HepG2 (cell line): ENCODE data around the gene S100Z. TPM values are rescaled to one million over a fixed set of nuclear protein-coding genes. Genes with fewer than 3 reads are reported as not detected.

Experiments used
- ATAC-seq: fragments of 200-7000 bp; cut with Tn5 transposase; 3 replicates; pipeline ENCODE4 v1.9.1; 2020; ENCODE audit warnings: mild to moderate bottlenecking, moderate library complexity
- BruUV-seq: library from RNA; stranded (reverse); fragments of 400-500 nt; replicated peaks from 2 replicates; lab custom pipeline; 2021; lab: Mats Ljungman, UMichigan
- CTCF ChIA-PET: fragments of 300-600 bp; formaldehyde crosslinking; extraction: SDS; loops from one replicate; lab custom pipeline; 2021; ENCODE audit warnings: low total read pairs, inconsistent platforms, low intra/inter-chr PET ratio; lab: Yijun Ruan, JAX
- POLR2A ChIA-PET: fragments of 350-600 bp; sonication (Branson Sonifier 250); formaldehyde crosslinking; loops from one replicate; lab custom pipeline; 2020; ENCODE audit warnings: antibody characterized with exemption, inconsistent platforms; lab: Yijun Ruan, JAX
- DNase-seq: peaks from one replicate; pipeline ENCODE4 v3.0.0-alpha.2; 2015; ENCODE audit warnings: low spot score
- FAIRE-seq: peaks from 3 replicates; lab custom pipeline; 2011; peaks lifted over from hg19 to GRCh38; lab: Jason Lieb, UNC
- H2AFZ ChIP-seq: one replicate; pipeline ENCODE4 v1.6.1; 2011; ENCODE audit warnings: low read length, inconsistent platforms
- H3K27ac ChIP-seq: fragments of 300-600 bp; 3 replicates; pipeline ENCODE4 v1.8.0; 2011; ENCODE audit warnings: mixed run types, mild to moderate bottlenecking, mixed read lengths, low read length, inconsistent platforms; ENCODE audit not compliant: insufficient read depth; ENCODE audit errors: extremely low read length
- H3K27me3 ChIP-seq, 2 experiments: fragments of 200-600 bp in 1 of 2; 2 replicates in 1 of 2; 3 replicates in 1 of 2; pipeline versions ENCODE4 v1.6.0 to v1.8.0; 2011; ENCODE audit warnings: low read length in 2 of 2, mild to moderate bottlenecking in 2 of 2, moderate library complexity in 2 of 2, inconsistent platforms in 1 of 2; ENCODE audit not compliant: insufficient read depth in 2 of 2, control insufficient read depth in 1 of 2
- H3K36me3 ChIP-seq, 2 experiments: fragments of 200-600 bp in 1 of 2; replicated peaks in 1 of 2; 2 replicates in 1 of 2; 3 replicates in 1 of 2; pipeline versions ENCODE4 v1.5.1 to v1.8.0; 2011; ENCODE audit warnings: low read length in 2 of 2, inconsistent platforms in 1 of 2; ENCODE audit not compliant: insufficient read depth in 2 of 2, control insufficient read depth in 1 of 2
- H3K4me1 ChIP-seq: 2 replicates; pipeline ENCODE4 v1.5.1; 2012; ENCODE audit warnings: low read length, inconsistent platforms; ENCODE audit not compliant: insufficient read depth
- H3K4me2 ChIP-seq: 2 replicates; pipeline ENCODE4 v1.6.0; 2011; ENCODE audit warnings: low read depth, low read length, inconsistent platforms
- H3K4me3 ChIP-seq, 3 experiments: fragments of 200-600 bp in 1 of 3; sonication (generic), shearing (Covaris generic) in 1 of 3; replicated peaks in 1 of 3; 2 replicates each; pipeline ENCODE4 v1.5.1; 2011 to 2016; ENCODE audit warnings: low read length in 3 of 3, inconsistent platforms in 2 of 3, low read depth in 2 of 3, mild to moderate bottlenecking in 2 of 3, control low read depth in 1 of 3, mixed read lengths in 1 of 3; ENCODE audit not compliant: insufficient read depth in 1 of 3
- H3K79me2 ChIP-seq: one replicate; pipeline ENCODE4 v1.6.1; 2011; ENCODE audit warnings: low read length, inconsistent platforms; ENCODE audit not compliant: insufficient read depth
- H3K9ac ChIP-seq: 2 replicates; pipeline ENCODE4 v1.6.0; 2011; ENCODE audit warnings: mild to moderate bottlenecking, low read depth, low read length, inconsistent platforms; ENCODE audit not compliant: insufficient read depth
- H3K9me3 ChIP-seq: 2 replicates; pipeline ENCODE4 v1.5.1; 2012; ENCODE audit warnings: mild to moderate bottlenecking, low read length
- H4K20me1 ChIP-seq: 2 replicates; pipeline ENCODE4 v1.6.0; 2011; ENCODE audit warnings: inconsistent platforms, mild to moderate bottlenecking, low read length, moderate library complexity; ENCODE audit not compliant: insufficient read depth
- ARNTL ChIP-seq: sonication (generic); formaldehyde crosslinking; IDR thresholded peaks from 2 replicates; pipeline ENCODE4 v1.4.0; 2020; ENCODE audit warnings: mild to moderate bottlenecking, missing genetic modification reagents
- GABPB1 ChIP-seq: IDR thresholded peaks from 2 replicates; pipeline ENCODE4 v1.6.1; 2016; ENCODE audit warnings: mild to moderate bottlenecking, missing genetic modification reagents, moderate library complexity, missing compliant biosample characterization
- HNRNPUL1 ChIP-seq: fragments of 200-400 bp; formaldehyde crosslinking; IDR thresholded peaks from 2 replicates; pipeline ENCODE4 v1.6.1; 2017; ENCODE audit warnings: low read depth, mild to moderate bottlenecking, low read length, moderate library complexity
- KDM5B ChIP-seq: sonication (generic); formaldehyde crosslinking; IDR thresholded peaks from 2 replicates; pipeline ENCODE4 v1.4.0; 2020; ENCODE audit warnings: missing genetic modification reagents, mild to moderate bottlenecking, borderline replicate concordance
- KMT2A ChIP-seq: sonication (generic); formaldehyde crosslinking; IDR thresholded peaks from 2 replicates; pipeline ENCODE4 v1.4.0; 2020; ENCODE audit warnings: missing genetic modification reagents
- MIXL1 ChIP-seq: IDR thresholded peaks from 2 replicates; pipeline ENCODE4 v1.6.1; 2016
- TAF15 ChIP-seq: fragments of 200-400 bp; formaldehyde crosslinking; IDR thresholded peaks from one replicate; pipeline ENCODE4 v1.6.1; 2018; ENCODE audit warnings: mild to moderate bottlenecking, low read depth, low read length; ENCODE audit not compliant: poor library complexity, severe bottlenecking
- ZNF10 ChIP-seq: sonication (generic); formaldehyde crosslinking; IDR thresholded peaks from 2 replicates; pipeline ENCODE4 v1.4.0; 2020; ENCODE audit warnings: mild to moderate bottlenecking, low read depth, missing genetic modification reagents, borderline replicate concordance
- ZNF12 ChIP-seq: sonication (generic); formaldehyde crosslinking; IDR thresholded peaks from 2 replicates; pipeline ENCODE4 v1.5.0; 2020; ENCODE audit warnings: missing genetic modification reagents
- WGBS: methylation state at CpG from one replicate; pipeline ENCODE4 v1.1.6; 2017; ENCODE audit warnings: low lambda C conversion rate; 5-methylcytosine and 5-hydroxymethylcytosine counted together
- in situ Hi-C: cut with HindIII; loops from 2 replicates; pipeline ENCODE4 v1.10.0; 2017; ENCODE audit warnings: low pct_unique_long_range_greater_than_20kb; ENCODE audit not compliant: extremely low pct_ligation_motif_present
- intact Hi-C: fragments of 100-400 bp; cut with micrococcal nuclease; formaldehyde crosslinking; loops from one replicate; pipeline ENCODE4 v1.10.0; 2022; ENCODE audit not compliant: unreplicated experiment
- polyA plus RNA-seq, 8 experiments: library from polyadenylated mRNA; depleted of rRNA in 3 of 8; stranded (reverse) in 7 of 8; unstranded in 1 of 8; fragments of >200 nt; fragmentation: Illumina TruSeq in 4 of 8; extraction: Trizol in 4 of 8; gene quantifications; 2 replicates each; pipeline versions ENCODE4 v1.2.1 to v1.2.3, GENCODE V29; 2011 to 2016; ENCODE audit warnings: low read depth in 4 of 8, missing spikeins in 1 of 8, mixed read lengths in 1 of 8; ENCODE audit not compliant: insufficient read depth in 1 of 8
- total RNA-seq, 5 experiments: library from RNA; depleted of rRNA; stranded (reverse); fragments of >200 nt; fragmentation: Illumina TruSeq; extraction: Trizol; gene quantifications; 2 replicates each; pipeline ENCODE4 v1.2.3, GENCODE V29; 2016; ENCODE audit warnings: low read depth in 1 of 5
- TF ChIP-seq, protein P1 (sequence below): IDR thresholded peaks from 2 replicates; pipeline ENCODE4 v1.6.1; 2016; ENCODE audit warnings: low read depth
- TF ChIP-seq, protein P2 (sequence below): sonication (generic); formaldehyde crosslinking; IDR thresholded peaks from 2 replicates; pipeline ENCODE4 v1.5.1; 2020; ENCODE audit warnings: missing genetic modification reagents, mild to moderate bottlenecking, borderline replicate concordance
- TF ChIP-seq, protein P3 (sequence below): sonication (generic); formaldehyde crosslinking; IDR thresholded peaks from 2 replicates; pipeline ENCODE4 v1.4.0; 2020; ENCODE audit warnings: missing genetic modification reagents, borderline replicate concordance

S100Z gene
- total and polyA plus RNA-seq, 2 of the 13 experiments (the other 11 are each of a cell fraction or from before 2014, with no cell fraction given), result 0.22 TPM; not detected in 1

DNA sequence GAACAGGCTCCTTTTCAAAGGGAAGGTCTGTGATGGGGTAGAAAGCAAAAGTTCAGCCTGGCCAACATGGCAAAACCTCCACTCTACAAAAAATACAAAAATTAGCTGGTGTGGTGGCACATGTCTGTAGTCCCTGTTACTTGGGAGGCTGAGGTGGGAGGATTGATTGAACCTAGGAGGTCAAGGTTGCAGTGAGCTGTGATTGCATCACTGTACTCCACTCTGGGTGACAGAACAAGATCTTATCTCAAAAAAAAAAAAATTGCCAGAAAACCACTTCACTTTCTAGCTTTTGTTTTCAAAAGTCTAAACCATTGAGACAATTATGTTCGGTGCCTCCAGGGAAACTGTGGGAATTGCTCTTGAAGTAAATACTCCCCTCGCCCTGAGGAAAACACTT lies 43.5 kb downstream of the S100Z start (continued):
- no peak for TF ChIP-seq ARNTL (CRISPR knock-in tag)

DNA sequence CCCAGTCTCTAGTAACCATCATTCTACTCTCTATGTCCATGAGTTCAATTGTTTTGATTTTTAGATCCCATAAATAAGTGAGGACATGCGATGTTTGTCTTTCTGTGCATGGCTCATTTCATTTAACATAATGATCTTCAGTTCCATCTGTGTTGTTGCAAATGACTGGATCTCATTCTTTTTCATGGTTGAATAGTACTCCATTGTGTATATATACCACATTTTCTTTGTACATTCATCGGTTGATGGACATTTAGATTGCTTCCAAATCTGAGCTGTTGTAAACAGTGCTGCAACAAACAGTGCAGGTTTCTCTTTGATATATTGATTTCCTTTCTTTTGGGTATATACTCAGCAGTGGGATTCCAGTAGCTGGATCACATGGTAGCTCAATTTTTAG lies 46.4 kb downstream of the S100Z start:
- no peaks in the 10 kb centered on the region for H3K4me1 ChIP-seq
- no TSS peak for BruUV-seq
- no peak overlapping the region for H3K4me2 ChIP-seq
- ATAC-seq, result no peak
- H3K27me3 ChIP-seq, result no peaks in the 10 kb centered on the region
- intact Hi-C loops (no loop called here), in situ Hi-C loops (no loop called here)
- H4K20me1 ChIP-seq, result no peaks in the 10 kb centered on the region
- H3K4me3 ChIP-seq, result no peak overlapping the region
- no peak overlapping the region for H3K9ac ChIP-seq
- H3K79me2 ChIP-seq, result no peaks in the 10 kb centered on the region
- H3K9me3 ChIP-seq, result no peaks in the 10 kb centered on the region
- DNase-seq, result no peak
- H2AFZ ChIP-seq, result no peak overlapping the region
- no peaks in the 10 kb centered on the region for H3K36me3 ChIP-seq
- POLR2A ChIA-PET, result no interaction called here
- 51% methylated on average over 2 of the region's 2 CpGs for WGBS
- no peak overlapping the region for H3K27ac ChIP-seq
- CTCF ChIA-PET, result no interaction called here
- FAIRE-seq, result no peak
- TF ChIP-seq GABPB1 (no peak), KDM5B (CRISPR knock-in tag) (no peak), ZNF10 (CRISPR knock-in tag) (no peak), MIXL1 (CRISPR knock-in tag) (no peak), ARNTL (CRISPR knock-in tag) (no peak), ZNF12 (no peak), HNRNPUL1 (no peak), KMT2A (CRISPR knock-in tag) (no peak), TAF15 (no peak)
- TF ChIP-seq, protein P1, sequence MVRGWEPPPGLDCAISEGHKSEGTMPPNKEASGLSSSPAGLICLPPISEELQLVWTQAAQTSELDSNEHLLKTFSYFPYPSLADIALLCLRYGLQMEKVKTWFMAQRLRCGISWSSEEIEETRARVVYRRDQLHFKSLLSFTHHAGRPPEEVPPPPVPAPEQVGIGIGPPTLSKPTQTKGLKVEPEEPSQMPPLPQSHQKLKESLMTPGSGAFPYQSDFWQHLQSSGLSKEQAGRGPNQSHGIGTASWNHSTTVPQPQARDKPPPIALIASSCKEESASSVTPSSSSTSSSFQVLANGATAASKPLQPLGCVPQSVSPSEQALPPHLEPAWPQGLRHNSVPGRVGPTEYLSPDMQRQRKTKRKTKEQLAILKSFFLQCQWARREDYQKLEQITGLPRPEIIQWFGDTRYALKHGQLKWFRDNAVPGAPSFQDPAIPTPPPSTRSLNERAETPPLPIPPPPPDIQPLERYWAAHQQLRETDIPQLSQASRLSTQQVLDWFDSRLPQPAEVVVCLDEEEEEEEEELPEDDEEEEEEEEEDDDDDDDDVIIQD (CRISPR knock-in tag), result no peak
- TF ChIP-seq, protein P2, sequence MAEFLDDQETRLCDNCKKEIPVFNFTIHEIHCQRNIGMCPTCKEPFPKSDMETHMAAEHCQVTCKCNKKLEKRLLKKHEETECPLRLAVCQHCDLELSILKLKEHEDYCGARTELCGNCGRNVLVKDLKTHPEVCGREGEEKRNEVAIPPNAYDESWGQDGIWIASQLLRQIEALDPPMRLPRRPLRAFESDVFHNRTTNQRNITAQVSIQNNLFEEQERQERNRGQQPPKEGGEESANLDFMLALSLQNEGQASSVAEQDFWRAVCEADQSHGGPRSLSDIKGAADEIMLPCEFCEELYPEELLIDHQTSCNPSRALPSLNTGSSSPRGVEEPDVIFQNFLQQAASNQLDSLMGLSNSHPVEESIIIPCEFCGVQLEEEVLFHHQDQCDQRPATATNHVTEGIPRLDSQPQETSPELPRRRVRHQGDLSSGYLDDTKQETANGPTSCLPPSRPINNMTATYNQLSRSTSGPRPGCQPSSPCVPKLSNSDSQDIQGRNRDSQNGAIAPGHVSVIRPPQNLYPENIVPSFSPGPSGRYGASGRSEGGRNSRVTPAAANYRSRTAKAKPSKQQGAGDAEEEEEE, result no peak
- TF ChIP-seq, protein P3, sequence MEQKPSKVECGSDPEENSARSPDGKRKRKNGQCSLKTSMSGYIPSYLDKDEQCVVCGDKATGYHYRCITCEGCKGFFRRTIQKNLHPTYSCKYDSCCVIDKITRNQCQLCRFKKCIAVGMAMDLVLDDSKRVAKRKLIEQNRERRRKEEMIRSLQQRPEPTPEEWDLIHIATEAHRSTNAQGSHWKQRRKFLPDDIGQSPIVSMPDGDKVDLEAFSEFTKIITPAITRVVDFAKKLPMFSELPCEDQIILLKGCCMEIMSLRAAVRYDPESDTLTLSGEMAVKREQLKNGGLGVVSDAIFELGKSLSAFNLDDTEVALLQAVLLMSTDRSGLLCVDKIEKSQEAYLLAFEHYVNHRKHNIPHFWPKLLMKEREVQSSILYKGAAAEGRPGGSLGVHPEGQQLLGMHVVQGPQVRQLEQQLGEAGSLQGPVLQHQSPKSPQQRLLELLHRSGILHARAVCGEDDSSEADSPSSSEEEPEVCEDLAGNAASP (CRISPR knock-in tag), result no peak
